ENCODE data around the gene PMFBP1. TPM values are rescaled to one million over a fixed set of nuclear protein-coding genes. Genes with fewer than 3 reads are reported as not detected.

Gene PMFBP1
- polyA plus RNA-seq, 1 donor from 2014 or later: 1.0 TPM

DNA sequence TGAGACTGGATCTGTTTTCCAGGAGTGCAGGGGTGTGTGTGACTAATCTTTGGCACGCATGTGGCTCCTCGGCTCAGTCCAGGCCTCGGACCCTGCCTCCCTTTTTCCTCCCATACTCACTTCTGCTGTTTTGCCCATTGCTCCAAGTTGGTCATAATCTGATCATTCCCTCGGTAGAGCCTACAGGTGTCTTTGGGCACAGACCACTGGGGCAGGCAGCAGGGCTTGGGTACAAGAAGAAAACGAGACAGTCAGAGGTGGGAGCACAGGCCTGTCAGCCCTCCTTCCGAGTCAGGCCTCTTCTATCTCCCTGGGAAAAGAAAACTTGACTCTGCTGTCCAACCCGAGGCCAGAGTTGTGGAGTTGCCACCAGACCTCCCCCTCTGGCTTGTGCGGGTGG is 48.5 kb downstream of the PMFBP1 start:
- Histone ChIP-seq H4K20me1 (ENCODE audit: insufficient read depth) (no peaks in the 10 kb centered on the region), H3K27me3 (ENCODE audit: insufficient read depth, low read depth, low read length) (no peaks in the 10 kb centered on the region), H3K4me2 (ENCODE audit: low read length) (no peak overlapping the region), H3K36me3 (ENCODE audit: insufficient read depth, low read length) (no peaks in the 10 kb centered on the region), H3K79me2 (replicated peaks; ENCODE audit: insufficient read depth, low read length) (no peaks in the 10 kb centered on the region), H3K9me3 (ENCODE audit: low read length) (no peaks in the 10 kb centered on the region), H2AFZ (ENCODE audit: low read depth, low read length) (no peak overlapping the region), H3K9me2 (ENCODE audit: insufficient read depth, low read length) (no peaks in the 10 kb centered on the region), H3K4me3 (ENCODE audit: low read length) (no peak overlapping the region), H3F3A (ENCODE audit: insufficient read depth, low read length, poor library complexity, severe bottlenecking) (no peaks in the 10 kb centered on the region), H3K27ac (ENCODE audit: low read length) (no peak overlapping the region), H3K9ac (ENCODE audit: low read length) (no peak overlapping the region)
- TF ChIP-seq, protein P1, sequence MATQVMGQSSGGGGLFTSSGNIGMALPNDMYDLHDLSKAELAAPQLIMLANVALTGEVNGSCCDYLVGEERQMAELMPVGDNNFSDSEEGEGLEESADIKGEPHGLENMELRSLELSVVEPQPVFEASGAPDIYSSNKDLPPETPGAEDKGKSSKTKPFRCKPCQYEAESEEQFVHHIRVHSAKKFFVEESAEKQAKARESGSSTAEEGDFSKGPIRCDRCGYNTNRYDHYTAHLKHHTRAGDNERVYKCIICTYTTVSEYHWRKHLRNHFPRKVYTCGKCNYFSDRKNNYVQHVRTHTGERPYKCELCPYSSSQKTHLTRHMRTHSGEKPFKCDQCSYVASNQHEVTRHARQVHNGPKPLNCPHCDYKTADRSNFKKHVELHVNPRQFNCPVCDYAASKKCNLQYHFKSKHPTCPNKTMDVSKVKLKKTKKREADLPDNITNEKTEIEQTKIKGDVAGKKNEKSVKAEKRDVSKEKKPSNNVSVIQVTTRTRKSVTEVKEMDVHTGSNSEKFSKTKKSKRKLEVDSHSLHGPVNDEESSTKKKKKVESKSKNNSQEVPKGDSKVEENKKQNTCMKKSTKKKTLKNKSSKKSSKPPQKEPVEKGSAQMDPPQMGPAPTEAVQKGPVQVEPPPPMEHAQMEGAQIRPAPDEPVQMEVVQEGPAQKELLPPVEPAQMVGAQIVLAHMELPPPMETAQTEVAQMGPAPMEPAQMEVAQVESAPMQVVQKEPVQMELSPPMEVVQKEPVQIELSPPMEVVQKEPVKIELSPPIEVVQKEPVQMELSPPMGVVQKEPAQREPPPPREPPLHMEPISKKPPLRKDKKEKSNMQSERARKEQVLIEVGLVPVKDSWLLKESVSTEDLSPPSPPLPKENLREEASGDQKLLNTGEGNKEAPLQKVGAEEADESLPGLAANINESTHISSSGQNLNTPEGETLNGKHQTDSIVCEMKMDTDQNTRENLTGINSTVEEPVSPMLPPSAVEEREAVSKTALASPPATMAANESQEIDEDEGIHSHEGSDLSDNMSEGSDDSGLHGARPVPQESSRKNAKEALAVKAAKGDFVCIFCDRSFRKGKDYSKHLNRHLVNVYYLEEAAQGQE (IDR thresholded peaks at IDR 0.05; ENCODE audit: borderline replicate concordance): no peak
- no peak for TF ChIP-seq RAD21 (conservative IDR thresholded peaks at IDR 0.05)
- no peak for TF ChIP-seq SMC3 (conservative IDR thresholded peaks at IDR 0.05; ENCODE audit: poor library complexity)
- TF ChIP-seq, protein P2, sequence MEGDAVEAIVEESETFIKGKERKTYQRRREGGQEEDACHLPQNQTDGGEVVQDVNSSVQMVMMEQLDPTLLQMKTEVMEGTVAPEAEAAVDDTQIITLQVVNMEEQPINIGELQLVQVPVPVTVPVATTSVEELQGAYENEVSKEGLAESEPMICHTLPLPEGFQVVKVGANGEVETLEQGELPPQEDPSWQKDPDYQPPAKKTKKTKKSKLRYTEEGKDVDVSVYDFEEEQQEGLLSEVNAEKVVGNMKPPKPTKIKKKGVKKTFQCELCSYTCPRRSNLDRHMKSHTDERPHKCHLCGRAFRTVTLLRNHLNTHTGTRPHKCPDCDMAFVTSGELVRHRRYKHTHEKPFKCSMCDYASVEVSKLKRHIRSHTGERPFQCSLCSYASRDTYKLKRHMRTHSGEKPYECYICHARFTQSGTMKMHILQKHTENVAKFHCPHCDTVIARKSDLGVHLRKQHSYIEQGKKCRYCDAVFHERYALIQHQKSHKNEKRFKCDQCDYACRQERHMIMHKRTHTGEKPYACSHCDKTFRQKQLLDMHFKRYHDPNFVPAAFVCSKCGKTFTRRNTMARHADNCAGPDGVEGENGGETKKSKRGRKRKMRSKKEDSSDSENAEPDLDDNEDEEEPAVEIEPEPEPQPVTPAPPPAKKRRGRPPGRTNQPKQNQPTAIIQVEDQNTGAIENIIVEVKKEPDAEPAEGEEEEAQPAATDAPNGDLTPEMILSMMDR (IDR thresholded peaks at IDR 0.05; ENCODE audit: poor library complexity, severe bottlenecking): no peak
- no peak for TF ChIP-seq TAF1 (IDR thresholded peaks at IDR 0.05; ENCODE audit: low read depth)
- TF ChIP-seq MXI1 (conservative IDR thresholded peaks at IDR 0.05; ENCODE audit: poor library complexity, severe bottlenecking): no peak

DNA sequence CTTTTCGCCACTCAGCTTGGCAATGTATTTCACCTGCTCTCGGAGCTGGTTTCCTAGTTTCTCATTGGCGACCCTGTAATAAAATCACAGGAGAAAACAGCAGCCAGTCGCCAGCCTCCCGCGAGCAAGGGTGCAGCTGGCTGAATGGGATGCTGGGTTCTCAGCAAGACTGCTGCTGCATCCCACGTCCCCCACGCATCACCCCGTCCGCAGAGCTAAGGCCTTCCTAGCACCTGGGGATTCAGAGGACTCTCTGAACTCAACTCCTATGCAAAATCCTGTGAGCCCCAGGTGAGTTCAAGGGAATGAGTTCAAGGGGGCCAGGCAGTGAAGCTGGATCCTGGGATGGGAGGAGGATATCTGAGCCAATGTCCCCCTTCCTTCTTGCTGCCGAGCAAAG is 49.0 kb downstream of the PMFBP1 start:
- H3K36me3 ChIP-seq (ENCODE audit: insufficient read depth, low read length): no peaks in the 10 kb centered on the region
- H4K20me1 ChIP-seq (ENCODE audit: insufficient read depth): no peaks in the 10 kb centered on the region
- TF ChIP-seq, protein P2 (IDR thresholded peaks at IDR 0.05; ENCODE audit: poor library complexity, severe bottlenecking): no peak
- TF ChIP-seq EZH2 (IDR thresholded peaks at IDR 0.05; ENCODE audit: borderline replicate concordance, insufficient read depth, low read length, poor library complexity, severe bottlenecking) (no peak), MXI1 (conservative IDR thresholded peaks at IDR 0.05; ENCODE audit: poor library complexity, severe bottlenecking) (no peak), EP300 (conservative IDR thresholded peaks at IDR 0.05; ENCODE audit: poor library complexity, severe bottlenecking) (no peak)
- H3K9ac ChIP-seq (ENCODE audit: low read length): no peak overlapping the region
- H3K4me3 ChIP-seq (ENCODE audit: low read length): no peak overlapping the region
- no peak overlapping the region for H3K27ac ChIP-seq (ENCODE audit: low read length)
- H3K9me2 ChIP-seq (ENCODE audit: insufficient read depth, low read length): no peaks in the 10 kb centered on the region
- H3K9me3 ChIP-seq (ENCODE audit: low read length): no peaks in the 10 kb centered on the region
- H3K79me2 ChIP-seq (replicated peaks; ENCODE audit: insufficient read depth, low read length): no peaks in the 10 kb centered on the region
- no peaks in the 10 kb centered on the region for H3F3A ChIP-seq (ENCODE audit: insufficient read depth, low read length, poor library complexity, severe bottlenecking)
- H3K27me3 ChIP-seq (ENCODE audit: insufficient read depth, low read depth, low read length): no peaks in the 10 kb centered on the region
- H3K4me2 ChIP-seq (ENCODE audit: low read length): no peak overlapping the region
- H2AFZ ChIP-seq (ENCODE audit: low read depth, low read length): no peak overlapping the region
